Measurements from ENCODE around the gene MERTK.

- TF ChIP-seq, protein P1, sequence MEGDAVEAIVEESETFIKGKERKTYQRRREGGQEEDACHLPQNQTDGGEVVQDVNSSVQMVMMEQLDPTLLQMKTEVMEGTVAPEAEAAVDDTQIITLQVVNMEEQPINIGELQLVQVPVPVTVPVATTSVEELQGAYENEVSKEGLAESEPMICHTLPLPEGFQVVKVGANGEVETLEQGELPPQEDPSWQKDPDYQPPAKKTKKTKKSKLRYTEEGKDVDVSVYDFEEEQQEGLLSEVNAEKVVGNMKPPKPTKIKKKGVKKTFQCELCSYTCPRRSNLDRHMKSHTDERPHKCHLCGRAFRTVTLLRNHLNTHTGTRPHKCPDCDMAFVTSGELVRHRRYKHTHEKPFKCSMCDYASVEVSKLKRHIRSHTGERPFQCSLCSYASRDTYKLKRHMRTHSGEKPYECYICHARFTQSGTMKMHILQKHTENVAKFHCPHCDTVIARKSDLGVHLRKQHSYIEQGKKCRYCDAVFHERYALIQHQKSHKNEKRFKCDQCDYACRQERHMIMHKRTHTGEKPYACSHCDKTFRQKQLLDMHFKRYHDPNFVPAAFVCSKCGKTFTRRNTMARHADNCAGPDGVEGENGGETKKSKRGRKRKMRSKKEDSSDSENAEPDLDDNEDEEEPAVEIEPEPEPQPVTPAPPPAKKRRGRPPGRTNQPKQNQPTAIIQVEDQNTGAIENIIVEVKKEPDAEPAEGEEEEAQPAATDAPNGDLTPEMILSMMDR (IDR thresholded peaks at IDR 0.05) = no peak
- no peak for TF ChIP-seq POLR2A (IDR thresholded peaks at IDR 0.05)
Observed at GRCh38 chr2:111940333-111941196, 42.2 kb downstream of the MERTK start.

All from suprapubic skin (tissue), 3 donors.